ENCODE data around the gene NCOR1.
"Not testable (repeated sequence)": the region's sequence is repeated elsewhere in the genome, so short reads cannot be mapped to it uniquely, and the experiment has no call there.

The NCOR1 gene

GRCh38 chr17:16158714-16159113 lies 56.6 kb downstream of the NCOR1 start:
- no peak overlapping the region for H2AFZ ChIP-seq (ENCODE audit: low read depth, low read length, severe bottlenecking)
- H3K27ac ChIP-seq (ENCODE audit: low read depth, low read length): no peak overlapping the region
- no peaks in the 10 kb centered on the region for H3K9me3 ChIP-seq (ENCODE audit: insufficient read depth, low read length)
- H3K27me3 ChIP-seq (ENCODE audit: low read length): no peaks in the 10 kb centered on the region
- peaks cover 5% of the 10 kb centered on the region; the same call in 1 of the 2 replicates for H3K36me3 ChIP-seq (ENCODE audit: low read length)
- no peaks in the 10 kb centered on the region for H3K9me2 ChIP-seq (replicated peaks; ENCODE audit: insufficient read depth, low read length)
- H3F3A ChIP-seq (ENCODE audit: insufficient read depth): no peaks in the 10 kb centered on the region
- H3K9ac ChIP-seq (ENCODE audit: low read length): no peak overlapping the region
- no peak overlapping the region for H3K4me2 ChIP-seq (ENCODE audit: low read depth, low read length, poor library complexity, severe bottlenecking)
- H3K79me2 ChIP-seq (ENCODE audit: insufficient read depth, low read length): no peaks in the 10 kb centered on the region
- H4K20me1 ChIP-seq (ENCODE audit: low read depth, low read length): no peaks in the 10 kb centered on the region
- TF ChIP-seq EZH2phosphoT487 (conservative IDR thresholded peaks at IDR 0.05; ENCODE audit: low read length): no peak
- TF ChIP-seq CTCF (IDR thresholded peaks at IDR 0.05; ENCODE audit: insufficient read depth, low read length, poor library complexity, severe bottlenecking): no peak
- no peak overlapping the region for H3K4me3 ChIP-seq (ENCODE audit: insufficient read depth, low read length, poor library complexity, severe bottlenecking)

GRCh38 chr17:16155536-16155935 lies 59.8 kb downstream of the NCOR1 start:
- Histone ChIP-seq H3K4me3 (ENCODE audit: insufficient read depth, low read length, poor library complexity, severe bottlenecking) (no peak overlapping the region), H3K79me2 (ENCODE audit: insufficient read depth, low read length) (no peaks in the 10 kb centered on the region), H4K20me1 (ENCODE audit: low read depth, low read length) (no peaks in the 10 kb centered on the region), H3K27me3 (ENCODE audit: low read length) (no peaks in the 10 kb centered on the region), H3K9me3 (ENCODE audit: insufficient read depth, low read length) (no peaks in the 10 kb centered on the region), H3K27ac (ENCODE audit: low read depth, low read length) (no peak overlapping the region), H3K9me2 (replicated peaks; ENCODE audit: insufficient read depth, low read length) (no peaks in the 10 kb centered on the region), H3K9ac (ENCODE audit: low read length) (no peak overlapping the region), H3K36me3 (ENCODE audit: low read length) (peaks cover 24% of the 10 kb centered on the region), H3F3A (ENCODE audit: insufficient read depth) (no peaks in the 10 kb centered on the region), H3K4me2 (ENCODE audit: low read depth, low read length, poor library complexity, severe bottlenecking) (no peak overlapping the region), H2AFZ (ENCODE audit: low read depth, low read length, severe bottlenecking) (no peak overlapping the region)
- TF ChIP-seq CTCF (IDR thresholded peaks at IDR 0.05; ENCODE audit: insufficient read depth, low read length, poor library complexity, severe bottlenecking): no peak
- no peak for TF ChIP-seq EZH2phosphoT487 (conservative IDR thresholded peaks at IDR 0.05; ENCODE audit: low read length)

GRCh38 chr17:16152326-16152725 lies 63.0 kb downstream of the NCOR1 start:
- H3K27me3 ChIP-seq (ENCODE audit: low read length); H3F3A ChIP-seq (ENCODE audit: insufficient read depth); H3K9me2 ChIP-seq (replicated peaks; ENCODE audit: insufficient read depth, low read length); H3K9me3 ChIP-seq (ENCODE audit: insufficient read depth, low read length); H2AFZ ChIP-seq (ENCODE audit: low read depth, low read length, severe bottlenecking); H3K27ac ChIP-seq (ENCODE audit: low read depth, low read length); H4K20me1 ChIP-seq (ENCODE audit: low read depth, low read length); H3K4me3 ChIP-seq (ENCODE audit: insufficient read depth, low read length, poor library complexity, severe bottlenecking); H3K4me2 ChIP-seq (ENCODE audit: low read depth, low read length, poor library complexity, severe bottlenecking); H3K9ac ChIP-seq (ENCODE audit: low read length); H3K79me2 ChIP-seq (ENCODE audit: insufficient read depth, low read length): not testable (repeated sequence)
- H3K36me3 ChIP-seq (ENCODE audit: low read length): peaks cover 25% of the 10 kb centered on the region

- H4K20me1 ChIP-seq (ENCODE audit: low read depth, low read length): no peaks in the 10 kb centered on the region
- H3K36me3 ChIP-seq (ENCODE audit: low read length): peaks cover 23% of the 10 kb centered on the region
Observed at GRCh38 chr17:16150251-16150856, 65.0 kb downstream of the NCOR1 start.

More at GRCh38 chr17:16150251-16150856, 65.0 kb downstream of the NCOR1 start:
- no peak overlapping the region for H3K4me3 ChIP-seq (ENCODE audit: insufficient read depth, low read length, poor library complexity, severe bottlenecking)
- no peaks in the 10 kb centered on the region for H3F3A ChIP-seq (ENCODE audit: insufficient read depth)
- no peak overlapping the region for H3K9ac ChIP-seq (ENCODE audit: low read length)
- H2AFZ ChIP-seq (ENCODE audit: low read depth, low read length, severe bottlenecking): no peak overlapping the region
- H3K79me2 ChIP-seq (ENCODE audit: insufficient read depth, low read length): no peaks in the 10 kb centered on the region
- no peak overlapping the region for H3K4me2 ChIP-seq (ENCODE audit: low read depth, low read length, poor library complexity, severe bottlenecking)
- no peak overlapping the region for H3K27ac ChIP-seq (ENCODE audit: low read depth, low read length)
- TF ChIP-seq EZH2phosphoT487 (conservative IDR thresholded peaks at IDR 0.05; ENCODE audit: low read length) (no peak), CTCF (IDR thresholded peaks at IDR 0.05; ENCODE audit: insufficient read depth, low read length, poor library complexity, severe bottlenecking) (no peak)
- H3K27me3 ChIP-seq (ENCODE audit: low read length): no peaks in the 10 kb centered on the region
- no peaks in the 10 kb centered on the region for H3K9me3 ChIP-seq (ENCODE audit: insufficient read depth, low read length)
- H3K9me2 ChIP-seq (replicated peaks; ENCODE audit: insufficient read depth, low read length): no peaks in the 10 kb centered on the region
